Activated T-cell treated with anti-CD3 and anti-CD28 coated beads, Interleukin-2, amount 50 U/mL, for 48 hours (primary cell): ENCODE data around the gene GSTP1.
"Not testable (repeated sequence)": the region's sequence is repeated elsewhere in the genome, so short reads cannot be mapped to it uniquely, and the experiment has no call there.

Source experiments
- DNase-seq, 2 experiments: peaks; one replicate each; pipeline ENCODE4 v3.0.0-alpha.2; 2020

The GSTP1 gene

GRCh38 chr11:67564230-67564629, 19.4 kb upstream of the GSTP1 start:
- no peak for DNase-seq

GRCh38 chr11:67571443-67571842, 12.2 kb upstream of the GSTP1 start:
- DNase-seq, result no peak

GRCh38 chr11:67572305-67572704, 11.3 kb upstream of the GSTP1 start:
- DNase-seq, result no peak

GRCh38 chr11:67572747-67573419, 10.7 kb upstream of the GSTP1 start:
- peak in 1 of 2 experiments; percentile 39 for DNase-seq

- no peak for DNase-seq
These were observed 8.7 kb upstream of the GSTP1 start for GRCh38 chr11:67574938-67575337.

- DNase-seq, result no peak
These were observed 6.7 kb upstream of the GSTP1 start for GRCh38 chr11:67576735-67577475.

- DNase-seq, result no peak
These were observed 5.7 kb upstream of the GSTP1 start for GRCh38 chr11:67577951-67578350.

GRCh38 chr11:67581469-67581868, 2.1 kb upstream of the GSTP1 start:
- no peak for DNase-seq

GRCh38 chr11:67582011-67582410, 1.6 kb upstream of the GSTP1 start:
- no peak for DNase-seq

GRCh38 chr11:67584205-67584880, 731 bp downstream of the GSTP1 start:
- DNase-seq, result peak; percentile 47 to 60

GRCh38 chr11:67584881-67585873, 1.6 kb downstream of the GSTP1 start:
- DNase-seq, result no peak

- DNase-seq, result no peak
These were observed 2.3 kb downstream of the GSTP1 start for GRCh38 chr11:67585911-67586310.

- DNase-seq, result no peak
These were observed 3.1 kb downstream of the GSTP1 start for GRCh38 chr11:67586568-67587250.

GRCh38 chr11:67588136-67588503, 4.5 kb downstream of the GSTP1 start:
- no peak for DNase-seq

- not testable (repeated sequence) for DNase-seq
These were observed 5.3 kb downstream of the GSTP1 start for GRCh38 chr11:67588899-67589415.

- DNase-seq, result no peak
These were observed 9.4 kb downstream of the GSTP1 start for GRCh38 chr11:67592880-67593564.

GRCh38 chr11:67593565-67593905, 9.9 kb downstream of the GSTP1 start:
- no peak for DNase-seq

GRCh38 chr11:67594480-67594879, 10.9 kb downstream of the GSTP1 start:
- no peak for DNase-seq

- no peak for DNase-seq
These were observed 13.2 kb downstream of the GSTP1 start for GRCh38 chr11:67596753-67597300.

GRCh38 chr11:67597458-67597857, 13.8 kb downstream of the GSTP1 start:
- not testable (repeated sequence) for DNase-seq

GRCh38 chr11:67597963-67598362, 14.4 kb downstream of the GSTP1 start:
- not testable (repeated sequence) for DNase-seq
